Uterus (tissue), 4 donors: ENCODE data around the gene ITGB4. TPM values are rescaled to one million over a fixed set of nuclear protein-coding genes. Genes with fewer than 3 reads are reported as not detected.

ENCODE experiments used
- DNase-seq, 2 donors: peaks; one replicate each; pipeline ENCODE4 v3.0.0-alpha.2; 2019 to 2020
- H3K27ac ChIP-seq, 2 donors: fragments of 200-600 bp; sonication (generic); 1 replicate in 1 of 2; 2 replicates in 1 of 2; pipeline ENCODE4 v1.5.1; 2016 to 2018
- H3K27me3 ChIP-seq, 2 donors: fragments of 200-600 bp; sonication (generic); one replicate each; pipeline ENCODE4 v1.5.1; 2018 to 2019; ENCODE audit warnings: control low read depth in 1 of 2
- H3K36me3 ChIP-seq, 2 donors: fragments of 200-600 bp; sonication (generic); one replicate each; pipeline ENCODE4 v1.5.1; 2019; ENCODE audit warnings: control low read depth in 1 of 2
- H3K4me1 ChIP-seq, 2 donors: fragments of 200-600 bp; sonication (generic); one replicate each; pipeline ENCODE4 v1.5.1; 2018 to 2019; ENCODE audit warnings: control low read depth in 1 of 2
- H3K4me3 ChIP-seq, 2 donors: fragments of 200-600 bp; sonication (generic); 1 replicate in 1 of 2; 2 replicates in 1 of 2; pipeline ENCODE4 v1.5.1; 2018 to 2019; ENCODE audit warnings: mild to moderate bottlenecking in 1 of 2
- H3K9me3 ChIP-seq, 2 donors: fragments of 200-600 bp; sonication (generic); one replicate each; pipeline ENCODE4 v1.5.1; 2019; ENCODE audit warnings: control low read depth in 1 of 2
- POLR2A ChIP-seq, 2 donors: fragments of 450-650 bp; IDR thresholded peaks; one replicate each; pipeline ENCODE4 v1.6.1; 2016; ENCODE audit warnings: antibody characterized with exemption in 2 of 2, mild to moderate bottlenecking in 1 of 2, moderate library complexity in 1 of 2
- intact Hi-C: fragments of 100-400 bp; cut with DNase I; formaldehyde crosslinking; loops from one replicate; pipeline ENCODE4 v1.15.1; 2023; ENCODE audit warnings: low total_unique reads
- total RNA-seq, 4 donors: library from RNA; depleted of rRNA in 3 of 4; stranded (reverse); fragments of >200 nt in 3 of 4; gene quantifications; one replicate each; pipeline versions ENCODE4 v1.1.0 to v1.2.4, GENCODE V29; 2014 to 2023
- TF ChIP-seq, protein P1 (sequence below), 4 experiments: fragments of 200-600 bp in 2 of 4; fragments of 450-650 bp in 2 of 4; sonication (generic) in 2 of 4; IDR thresholded peaks; one replicate each; pipeline ENCODE4 v1.5.1; 2016 to 2019; ENCODE audit warnings: antibody characterized with exemption in 4 of 4, mild to moderate bottlenecking in 2 of 4, moderate library complexity in 1 of 4
- donor health status: DM: yes; HTN: yes; CAD: no.

The ITGB4 gene
- total RNA-seq, 4 donors from 2014 or later: 38.0 to 100 (median 62.3) TPM

DNA sequence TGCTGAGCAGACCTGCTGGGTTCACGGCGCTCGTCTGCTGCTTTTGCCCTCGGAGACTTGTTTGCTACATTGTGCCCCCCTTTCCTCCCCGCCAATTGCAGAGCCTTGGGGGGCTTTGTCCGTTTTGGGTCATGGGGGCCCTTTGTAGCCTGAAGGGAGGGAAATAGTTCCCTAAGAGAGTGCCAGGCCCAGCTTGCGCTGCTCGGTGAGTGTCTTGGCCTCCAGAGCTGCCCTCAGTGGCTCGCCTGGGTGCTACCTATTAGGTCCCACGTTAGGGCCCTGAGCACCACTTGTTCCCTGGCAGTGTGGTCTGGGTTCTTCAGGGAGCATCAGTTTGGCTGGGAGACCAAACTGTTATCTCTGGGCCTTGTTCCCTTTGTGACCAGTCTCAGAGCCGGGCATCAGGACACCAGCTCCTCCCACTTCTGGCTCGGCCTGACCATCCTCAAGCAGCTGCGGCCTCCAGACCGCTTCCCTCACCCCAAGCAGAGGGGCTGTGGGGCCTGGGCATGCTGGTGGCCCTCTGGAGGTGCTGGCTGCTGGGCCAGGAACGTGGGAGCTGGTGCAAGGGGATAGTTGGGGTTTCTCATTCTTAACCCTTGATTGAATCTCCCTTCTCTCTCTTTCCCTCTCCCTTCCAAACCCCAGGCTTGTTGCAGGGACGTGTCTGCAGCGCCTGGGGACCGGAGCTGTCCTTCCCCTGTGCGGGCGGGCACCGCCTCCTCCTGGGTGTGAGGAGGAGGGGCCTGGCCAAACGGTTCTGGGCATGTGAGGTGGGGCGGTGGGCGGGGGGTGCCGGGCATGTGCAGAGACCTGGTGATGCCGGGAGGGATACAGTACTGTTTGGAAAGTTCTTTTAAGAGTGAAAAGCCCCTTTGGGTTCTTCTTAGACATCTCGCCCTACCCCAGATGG is 16.0 kb upstream of the ITGB4 start:
- no peak for DNase-seq
- Histone ChIP-seq H3K27ac (no peak overlapping the region), H3K9me3 (no peaks in the 10 kb centered on the region), H3K4me1 (no peaks in the 10 kb centered on the region), H3K36me3 (no peaks in the 10 kb centered on the region), H3K4me3 (no peak overlapping the region), H3K27me3 (no peaks in the 10 kb centered on the region)
- intact Hi-C loops: no loop called here
- TF ChIP-seq, protein P1, sequence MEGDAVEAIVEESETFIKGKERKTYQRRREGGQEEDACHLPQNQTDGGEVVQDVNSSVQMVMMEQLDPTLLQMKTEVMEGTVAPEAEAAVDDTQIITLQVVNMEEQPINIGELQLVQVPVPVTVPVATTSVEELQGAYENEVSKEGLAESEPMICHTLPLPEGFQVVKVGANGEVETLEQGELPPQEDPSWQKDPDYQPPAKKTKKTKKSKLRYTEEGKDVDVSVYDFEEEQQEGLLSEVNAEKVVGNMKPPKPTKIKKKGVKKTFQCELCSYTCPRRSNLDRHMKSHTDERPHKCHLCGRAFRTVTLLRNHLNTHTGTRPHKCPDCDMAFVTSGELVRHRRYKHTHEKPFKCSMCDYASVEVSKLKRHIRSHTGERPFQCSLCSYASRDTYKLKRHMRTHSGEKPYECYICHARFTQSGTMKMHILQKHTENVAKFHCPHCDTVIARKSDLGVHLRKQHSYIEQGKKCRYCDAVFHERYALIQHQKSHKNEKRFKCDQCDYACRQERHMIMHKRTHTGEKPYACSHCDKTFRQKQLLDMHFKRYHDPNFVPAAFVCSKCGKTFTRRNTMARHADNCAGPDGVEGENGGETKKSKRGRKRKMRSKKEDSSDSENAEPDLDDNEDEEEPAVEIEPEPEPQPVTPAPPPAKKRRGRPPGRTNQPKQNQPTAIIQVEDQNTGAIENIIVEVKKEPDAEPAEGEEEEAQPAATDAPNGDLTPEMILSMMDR (IDR thresholded peaks at IDR 0.05): no peak
- TF ChIP-seq POLR2A (IDR thresholded peaks at IDR 0.05): no peak

DNA sequence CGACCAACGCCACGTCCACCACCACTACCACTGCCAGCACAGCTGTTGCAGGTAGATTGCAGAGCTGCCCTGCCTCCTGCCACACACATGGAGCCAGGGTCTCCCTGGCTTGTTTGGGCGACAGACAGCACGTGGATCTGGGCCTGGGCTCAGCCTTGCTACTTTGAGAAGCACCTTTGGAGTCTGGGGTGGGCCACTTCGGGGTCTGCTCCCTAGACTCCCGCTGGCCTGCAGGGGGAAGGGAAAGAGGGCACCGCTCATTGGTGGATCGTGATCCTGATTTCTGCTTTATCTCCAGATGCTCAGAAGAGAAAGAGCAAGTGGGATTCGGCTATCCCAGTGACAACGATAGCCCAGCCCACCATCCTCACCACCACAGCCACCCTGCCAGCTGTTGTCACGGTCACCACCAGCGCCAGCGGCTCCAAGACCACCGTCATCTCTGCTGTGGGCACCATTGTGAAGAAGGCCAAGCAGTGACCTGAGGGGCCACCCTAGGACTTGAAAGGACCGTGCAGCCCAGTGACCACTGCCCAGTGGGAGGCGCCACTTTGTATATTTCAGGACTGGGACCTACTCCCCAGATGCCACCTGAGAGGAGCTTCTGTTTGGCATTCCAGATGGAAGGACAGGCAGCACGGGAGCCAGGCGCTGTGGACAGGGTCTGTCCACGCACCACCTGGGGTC is 15.1 kb upstream of the ITGB4 start:
- no peak for DNase-seq
- no peak for TF ChIP-seq POLR2A (IDR thresholded peaks at IDR 0.05)
- TF ChIP-seq, protein P1 (IDR thresholded peaks at IDR 0.05): no peak
- Histone ChIP-seq H3K4me1 (no peaks in the 10 kb centered on the region), H3K4me3 (no peak overlapping the region), H3K9me3 (no peaks in the 10 kb centered on the region), H3K27me3 (no peaks in the 10 kb centered on the region), H3K36me3 (no peaks in the 10 kb centered on the region), H3K27ac (peak overlapping the region in 1 of 2 donors; percentile 59)
- intact Hi-C loops: no loop called here

DNA sequence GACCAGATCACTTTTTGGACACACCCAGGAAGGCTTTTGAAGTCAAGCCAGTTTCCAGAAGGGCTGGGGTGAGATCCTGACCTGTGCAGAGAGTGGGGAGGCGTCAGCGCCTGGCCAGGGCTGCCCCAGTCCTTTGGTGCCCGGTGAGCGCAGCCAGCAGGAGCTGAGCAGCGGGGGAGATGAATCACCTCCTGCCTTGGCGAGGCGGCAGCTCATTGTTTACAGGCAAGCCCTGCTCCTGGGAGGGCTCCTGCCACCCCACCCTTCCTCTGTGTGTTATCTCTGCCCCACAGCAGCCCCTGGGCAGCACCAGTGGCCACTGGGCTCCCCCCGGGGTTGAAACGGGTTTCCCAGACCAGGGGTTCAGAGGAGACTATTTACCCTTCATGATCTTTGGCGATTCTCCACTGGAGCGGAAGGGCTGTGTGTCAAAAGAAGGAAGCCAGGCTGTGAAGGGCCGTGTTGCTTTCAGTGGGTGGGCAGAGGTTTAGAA is 14.1 kb upstream of the ITGB4 start:
- Histone ChIP-seq H3K27me3 (no peaks in the 10 kb centered on the region), H3K36me3 (no peaks in the 10 kb centered on the region), H3K4me3 (no peak overlapping the region), H3K4me1 (no peaks in the 10 kb centered on the region), H3K27ac (peak overlapping the region; percentile 55 to 59), H3K9me3 (no peaks in the 10 kb centered on the region)
- peak; percentile 26 to 69 for DNase-seq
- TF ChIP-seq POLR2A (IDR thresholded peaks at IDR 0.05): no peak
- TF ChIP-seq, protein P1 (IDR thresholded peaks at IDR 0.05): no peak
- intact Hi-C loops: no loop called here

DNA sequence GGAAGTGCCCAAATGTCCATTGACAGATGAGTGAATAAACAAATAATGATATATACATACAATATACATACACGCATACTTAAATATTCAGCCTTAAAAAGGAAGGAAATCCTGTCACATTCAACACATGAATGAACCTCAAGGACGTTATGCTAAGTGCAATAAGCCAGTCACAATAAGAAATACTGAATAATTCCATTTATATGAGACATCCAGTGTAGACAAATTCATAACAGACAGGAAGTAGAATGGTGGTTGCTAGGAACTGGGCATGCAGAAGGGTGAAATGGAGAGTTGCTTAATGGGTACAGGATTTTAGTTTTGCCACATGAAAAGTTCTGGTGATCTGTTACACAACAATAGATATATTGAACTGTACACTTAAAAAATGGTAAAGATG is 8.8 kb upstream of the ITGB4 start:
- H3K36me3 ChIP-seq: no peaks in the 10 kb centered on the region
- no peaks in the 10 kb centered on the region for H3K4me1 ChIP-seq
- TF ChIP-seq POLR2A (IDR thresholded peaks at IDR 0.05): no peak
- TF ChIP-seq, protein P1 (IDR thresholded peaks at IDR 0.05): no peak
- H3K27me3 ChIP-seq: no peaks in the 10 kb centered on the region
- H3K27ac ChIP-seq: no peak overlapping the region
- no peak for DNase-seq
- no peak overlapping the region for H3K4me3 ChIP-seq
- intact Hi-C loops: no loop called here
- no peaks in the 10 kb centered on the region for H3K9me3 ChIP-seq

GRCh38 chr17:75719732-75720131 is 1.5 kb upstream of the ITGB4 start:
- no peak for TF ChIP-seq POLR2A (IDR thresholded peaks at IDR 0.05)
- TF ChIP-seq, protein P1 (IDR thresholded peaks at IDR 0.05): no peak
- Histone ChIP-seq H3K9me3 (no peaks in the 10 kb centered on the region), H3K27ac (no peak overlapping the region), H3K36me3 (no peaks in the 10 kb centered on the region), H3K4me3 (no peak overlapping the region), H3K27me3 (peaks cover 7 to 8% of the 10 kb centered on the region in 2 donors), H3K4me1 (peaks cover 0 to 10% of the 10 kb centered on the region in 2 donors)
- intact Hi-C loops: no loop called here
- no peak for DNase-seq
